HG03097 (cell line): Measurements from ENCODE around the gene MVK.

Experiments used
- ATAC-seq: cut with Tn5 transposase; IDR thresholded peaks from one replicate; pipeline ENCODE4 v1.9.1; 2021; ENCODE audit not compliant: unreplicated experiment, low FRiP score

MVK gene

DNA sequence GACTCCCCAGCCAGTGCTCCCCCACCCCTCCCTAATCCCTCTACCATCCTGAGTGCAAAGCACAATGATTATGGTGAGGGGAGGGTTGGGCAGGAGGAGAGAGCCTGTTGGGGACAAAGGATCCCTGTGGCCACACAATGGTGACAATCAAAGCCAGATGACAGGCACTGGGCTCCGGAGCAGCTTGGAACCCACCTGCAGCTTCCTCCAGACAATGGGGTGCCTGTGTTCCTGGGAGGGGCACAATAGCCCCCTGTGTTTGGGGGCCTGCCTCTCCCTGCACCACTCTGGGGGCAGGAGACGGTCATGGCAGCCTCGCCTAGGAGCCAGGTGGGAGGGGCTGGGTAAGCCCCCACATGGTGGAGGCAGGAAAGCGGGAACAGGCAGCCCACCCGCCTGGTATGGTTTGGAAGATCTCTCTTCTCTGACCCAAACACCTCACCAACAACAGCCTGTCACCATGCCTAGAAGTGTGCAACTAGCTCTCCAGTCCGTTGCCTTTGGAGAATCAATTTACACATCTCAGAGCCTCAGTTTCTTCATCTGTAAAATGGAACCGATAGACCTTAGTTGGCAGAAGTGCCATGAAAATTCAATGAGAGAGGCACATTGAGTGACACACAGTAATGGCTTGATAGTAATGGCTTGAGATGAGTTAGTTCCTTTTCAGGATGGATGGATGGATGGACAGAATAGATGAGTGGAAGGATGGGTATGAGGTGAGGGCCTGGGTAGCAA is 53.0 kb downstream of the MVK start:
- no peak for ATAC-seq

DNA sequence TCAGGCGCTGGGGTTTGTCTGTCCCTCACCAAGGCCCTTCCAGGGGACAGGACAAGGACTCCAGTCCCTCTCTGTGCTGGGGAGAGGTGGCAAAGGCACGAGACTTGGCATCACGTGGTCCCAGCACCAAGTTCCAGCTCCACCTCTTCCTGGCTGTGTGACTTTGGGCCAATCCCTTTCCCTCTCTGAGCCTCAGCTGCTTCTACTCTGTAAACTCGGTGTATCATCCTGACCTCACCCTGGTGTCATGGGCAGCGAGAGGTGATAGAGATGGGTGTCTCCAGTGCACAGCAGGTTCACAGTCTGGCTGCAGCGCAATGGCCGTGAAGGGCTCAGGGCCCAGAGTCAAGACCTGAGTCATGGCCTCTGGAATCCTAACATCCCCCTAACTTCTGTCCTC is 54.0 kb downstream of the MVK start:
- ATAC-seq: no peak

DNA sequence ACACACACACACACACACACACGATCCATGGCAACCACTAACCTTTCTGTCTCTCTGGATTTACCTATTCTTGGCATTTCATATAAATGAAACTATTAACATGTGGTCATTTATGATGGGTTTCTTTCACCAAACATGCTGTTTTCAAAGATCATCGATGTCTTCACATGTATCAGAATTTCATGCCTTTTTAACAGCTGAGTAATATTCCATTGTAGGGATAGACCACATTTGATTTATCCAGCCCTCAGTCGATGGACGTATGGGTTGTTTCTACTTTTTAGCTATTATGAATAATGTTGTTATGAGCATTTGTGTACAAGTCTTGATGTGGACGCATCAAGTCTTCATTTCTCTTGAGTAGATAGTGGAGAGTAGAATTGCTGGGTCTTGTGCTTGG is 56.5 kb downstream of the MVK start:
- no peak for ATAC-seq

DNA sequence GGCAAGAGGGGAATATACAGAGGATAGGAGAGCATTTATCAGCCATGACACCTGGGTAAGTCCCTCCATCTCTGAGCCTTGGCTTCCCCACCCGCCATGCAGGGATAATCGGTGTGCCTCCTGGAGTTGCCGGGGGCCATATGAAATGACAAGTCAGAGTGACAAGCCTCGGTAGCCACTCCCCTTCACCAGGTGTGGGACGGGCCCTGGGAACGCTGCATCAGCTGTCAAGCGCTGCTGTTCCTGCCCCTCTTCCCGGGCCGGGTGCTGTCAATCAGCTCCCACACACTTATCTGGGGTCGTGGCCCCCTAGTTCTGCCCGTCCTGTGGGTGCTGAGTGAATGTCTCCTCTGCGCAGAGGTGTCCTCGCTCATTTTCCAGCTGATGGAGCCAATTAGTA is 57.2 kb downstream of the MVK start:
- no peak for ATAC-seq

DNA sequence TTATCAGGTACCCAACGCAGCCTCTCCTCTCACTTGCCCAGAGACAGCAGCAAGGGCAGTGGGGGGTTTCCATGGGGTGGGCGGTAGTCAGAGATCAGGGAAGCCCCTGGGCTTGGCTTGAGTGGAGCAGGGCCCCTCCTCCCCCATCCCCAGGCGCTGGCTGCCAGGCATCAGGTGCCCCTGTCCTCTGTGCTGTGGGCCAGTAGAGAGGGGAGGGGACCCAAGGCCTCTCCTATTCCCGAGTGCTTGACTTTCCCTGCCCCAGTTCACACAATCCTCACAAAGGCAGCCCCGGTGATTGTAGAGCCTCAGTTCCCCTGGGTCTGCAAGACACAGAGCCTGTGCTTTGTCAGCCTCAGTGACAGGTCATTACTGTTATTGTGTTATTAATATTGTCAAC is 57.7 kb downstream of the MVK start:
- no peak for ATAC-seq

DNA sequence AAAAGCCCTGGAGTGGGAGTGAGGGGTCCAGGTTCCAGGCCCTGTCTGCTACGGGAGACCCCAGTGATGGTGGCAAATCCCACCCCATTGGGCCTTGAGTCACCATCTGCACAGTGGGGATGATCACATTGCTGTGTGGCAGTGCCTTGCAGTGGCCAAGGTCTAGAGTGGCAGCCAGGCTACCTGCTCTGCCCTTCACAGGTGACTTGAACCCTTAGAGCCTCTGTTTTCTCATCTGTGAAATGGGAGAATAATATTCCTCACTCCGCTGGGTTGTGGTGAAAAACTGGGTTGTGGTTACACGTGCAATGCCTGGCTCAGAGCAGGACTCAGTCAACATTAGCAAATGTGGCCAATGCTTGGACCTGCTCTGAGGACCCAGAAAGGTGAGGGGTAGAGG is 58.2 kb downstream of the MVK start:
- no peak for ATAC-seq

DNA sequence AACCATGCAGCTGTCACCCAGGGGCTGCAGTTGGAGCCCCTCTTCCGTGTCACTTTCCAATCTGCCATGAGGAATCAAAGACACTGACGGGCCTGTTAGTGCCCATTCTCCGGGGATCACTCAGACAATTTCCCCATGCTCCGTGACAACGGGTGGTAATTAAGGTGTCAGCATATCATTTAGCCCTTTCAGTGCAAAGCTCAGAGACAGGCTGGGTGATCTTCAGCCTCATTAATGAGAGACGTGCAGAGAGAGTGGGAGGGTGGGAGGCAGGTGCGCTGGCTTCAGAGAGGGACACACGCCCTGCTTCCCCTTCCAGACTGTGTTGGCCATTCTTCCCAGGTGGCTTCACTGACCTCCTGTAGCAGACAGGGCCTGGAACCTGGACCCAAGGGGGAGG is 58.7 kb downstream of the MVK start:
- no peak for ATAC-seq

DNA sequence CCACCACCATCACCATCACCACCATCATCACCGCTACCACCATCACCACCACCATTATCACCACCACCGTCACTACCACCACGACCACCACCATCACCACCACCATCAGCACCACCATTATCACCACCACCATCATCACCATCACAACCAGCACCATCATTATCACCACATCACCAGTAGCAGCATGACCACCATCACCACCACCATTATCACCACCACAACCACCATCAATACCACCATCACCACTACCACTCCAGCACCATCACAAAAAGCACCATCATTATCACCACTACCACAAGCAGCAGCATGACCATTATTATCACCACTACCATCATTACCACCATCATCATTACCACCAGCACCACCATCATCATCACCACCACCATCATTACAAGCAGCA is 62.1 kb downstream of the MVK start:
- ATAC-seq: no peak

DNA sequence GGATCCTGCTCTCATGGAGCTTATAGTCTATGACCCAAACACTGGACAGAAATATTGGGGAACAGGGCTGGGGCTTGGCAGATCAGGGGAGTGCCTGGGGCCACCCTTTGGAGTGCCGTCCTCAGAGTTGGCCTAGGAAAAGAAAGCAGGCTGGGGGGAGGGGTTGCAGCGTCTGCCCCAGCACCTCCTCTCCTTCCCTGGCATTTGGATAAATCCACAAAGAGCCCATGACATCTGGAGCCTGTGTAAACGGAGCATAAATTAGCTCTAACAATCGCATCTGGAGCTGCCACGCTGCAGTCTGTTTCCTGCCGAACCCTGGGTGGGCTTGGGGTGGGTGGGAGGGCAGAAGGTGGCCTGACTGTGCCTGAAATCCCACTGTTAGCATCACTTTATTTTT is 63.8 kb downstream of the MVK start:
- no peak for ATAC-seq

DNA sequence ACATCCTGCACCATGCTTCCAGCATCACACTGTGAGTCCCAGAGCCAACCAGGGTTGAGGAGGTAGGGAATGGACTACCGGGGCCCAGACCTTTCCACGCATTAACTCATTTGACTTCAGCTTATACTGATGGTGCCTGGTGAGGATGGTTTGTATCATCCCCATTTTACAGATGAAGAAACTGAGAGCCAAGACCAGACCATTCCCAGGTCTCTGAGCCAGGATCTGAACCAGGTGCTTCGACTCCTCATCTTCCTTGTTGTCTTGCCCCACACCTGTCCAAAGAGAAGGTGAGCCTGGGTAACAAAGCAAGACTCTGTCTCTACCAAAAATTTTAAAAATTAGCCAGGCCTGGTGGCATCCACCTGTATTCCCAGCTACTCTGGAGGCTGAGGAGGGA is 64.4 kb downstream of the MVK start:
- no peak for ATAC-seq

DNA sequence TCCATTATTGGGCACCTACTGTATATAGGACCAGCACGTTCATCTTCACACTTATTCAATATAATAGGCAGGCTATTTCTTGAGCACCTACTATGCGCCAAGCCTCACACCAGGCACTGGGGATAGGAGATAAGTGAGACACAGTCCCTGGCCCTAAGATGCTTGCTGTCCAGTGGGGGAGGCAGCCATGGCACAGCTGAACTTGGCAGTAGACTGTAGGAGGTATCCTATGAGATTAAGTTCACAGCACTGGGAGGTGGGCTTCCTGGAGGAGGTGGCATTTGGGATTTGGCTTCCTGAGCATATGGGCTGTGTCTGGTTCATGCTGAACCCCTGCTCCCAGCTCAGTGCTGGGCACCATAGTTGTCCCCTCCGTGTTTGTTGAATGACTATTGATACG is 65.1 kb downstream of the MVK start:
- no peak for ATAC-seq

DNA sequence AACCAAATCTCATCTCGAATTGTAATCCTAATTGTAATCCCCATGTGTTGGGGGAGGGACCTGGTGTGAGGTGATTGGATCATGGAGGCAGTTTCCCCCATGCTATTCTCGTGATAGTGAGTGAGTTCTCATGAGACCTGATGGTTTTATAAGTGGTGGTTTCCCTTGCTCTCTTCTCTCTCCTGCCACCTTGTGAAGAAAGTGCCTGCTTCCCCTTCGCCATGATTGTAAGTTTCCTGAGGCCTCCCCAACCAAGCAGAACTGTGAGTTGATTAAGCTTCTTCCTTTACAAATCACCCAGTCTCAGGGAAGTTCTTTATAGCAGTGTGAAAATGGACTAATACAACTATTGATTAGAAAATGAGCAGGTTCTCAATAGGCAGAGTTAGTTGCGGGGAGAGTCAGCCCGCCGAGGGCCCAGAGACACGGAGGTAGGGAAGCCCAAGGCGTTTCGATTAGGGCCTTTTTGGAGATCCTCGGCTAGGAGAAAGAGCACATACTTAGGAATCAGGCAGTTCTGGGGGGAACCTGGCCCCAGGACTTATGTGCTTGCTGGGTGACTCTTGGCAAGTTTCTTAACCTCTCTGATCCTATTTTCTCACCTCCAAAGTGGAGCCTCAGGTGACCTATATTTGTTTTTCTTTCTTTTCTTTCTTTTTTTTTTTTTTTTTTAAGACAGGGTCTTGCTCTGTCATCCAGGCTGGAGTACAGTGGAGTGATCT is 65.7 kb downstream of the MVK start:
- ATAC-seq: no peak

DNA sequence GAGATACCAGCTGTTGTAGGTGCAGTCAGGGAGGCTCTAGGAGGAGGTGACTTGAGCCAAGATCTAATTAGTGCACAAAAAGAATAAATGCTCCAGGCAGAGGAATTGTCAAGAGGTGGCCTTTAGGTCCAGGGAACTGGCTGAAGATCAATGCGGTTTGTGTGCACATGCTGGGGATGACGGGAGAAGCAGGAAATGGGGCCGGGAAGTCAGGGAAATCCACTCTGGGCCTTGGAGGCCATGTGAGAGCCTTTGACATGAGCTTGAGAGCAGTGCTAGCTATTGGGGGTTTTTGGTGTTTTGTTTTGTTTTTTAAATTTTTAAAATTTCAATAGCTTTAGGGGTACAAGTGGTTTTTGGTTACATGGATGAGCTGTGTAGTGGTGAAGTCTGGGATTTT is 67.4 kb downstream of the MVK start:
- ATAC-seq: no peak

DNA sequence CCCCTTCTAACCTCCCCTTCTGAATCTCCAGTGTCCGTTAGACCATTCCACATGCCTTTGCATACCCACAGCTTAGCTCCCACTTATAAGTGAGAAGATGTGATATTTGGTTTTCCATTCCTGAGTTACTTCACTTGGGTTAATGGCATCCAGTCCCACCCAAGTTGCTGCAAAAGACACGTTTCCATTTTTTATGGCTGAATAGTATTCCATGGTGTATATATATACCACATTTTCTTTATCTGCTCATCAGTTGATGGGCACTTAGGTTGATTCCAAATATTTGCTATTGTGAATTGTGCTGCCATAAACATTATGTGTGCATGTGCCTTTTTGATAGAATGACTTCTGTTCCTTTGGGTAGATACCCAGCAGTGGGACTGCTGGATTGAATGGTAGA is 67.8 kb downstream of the MVK start:
- no peak for ATAC-seq

DNA sequence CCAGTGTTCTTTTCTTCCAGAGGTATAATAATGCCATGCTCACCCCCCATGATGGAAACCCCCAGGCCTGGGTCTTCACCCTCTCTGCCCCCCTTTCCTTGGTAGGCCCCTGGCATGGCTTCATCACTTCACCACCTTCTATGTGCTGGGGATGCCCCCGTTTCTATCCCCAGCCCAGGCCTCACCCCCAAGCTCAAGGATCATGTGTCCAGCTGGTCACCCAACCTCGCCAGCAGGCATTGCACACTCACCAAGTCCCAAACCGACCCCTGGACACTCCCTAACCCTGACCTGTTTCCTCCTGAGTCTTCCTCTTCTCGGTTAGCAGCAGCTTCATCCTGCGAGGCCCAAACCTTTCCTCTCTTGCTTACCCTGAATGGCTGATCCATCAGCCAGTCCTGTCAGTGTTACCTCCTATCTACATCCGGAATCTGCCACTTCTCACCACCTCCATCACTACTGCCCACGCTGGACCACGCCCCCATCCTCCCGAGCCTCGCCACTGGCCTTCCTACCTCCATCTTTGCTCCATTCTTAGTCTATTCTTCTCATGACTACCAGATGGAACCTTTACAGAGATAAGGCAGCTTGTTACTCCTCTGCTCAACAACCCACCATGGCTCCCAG is 69.0 kb downstream of the MVK start:
- ATAC-seq: no peak

DNA sequence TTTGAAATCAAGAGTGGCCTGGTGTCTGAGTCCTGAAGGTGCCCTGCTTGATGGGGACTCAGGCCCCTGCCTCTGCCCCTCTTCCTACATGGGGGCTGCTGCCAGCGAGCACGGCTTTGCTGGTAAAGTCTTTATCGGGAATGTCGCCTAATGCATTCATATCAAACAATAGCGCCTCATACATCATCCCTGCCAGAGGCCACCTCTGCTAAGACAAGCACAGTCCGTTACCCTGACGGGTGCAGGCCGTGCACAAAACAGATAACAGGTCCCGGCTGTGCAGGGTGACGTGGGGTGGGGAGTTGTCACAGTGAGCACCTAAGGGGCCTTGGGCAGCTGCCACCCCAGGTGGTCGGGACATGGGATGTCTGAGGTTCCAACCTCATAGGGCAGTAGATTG is 71.6 kb downstream of the MVK start:
- ATAC-seq: no peak

DNA sequence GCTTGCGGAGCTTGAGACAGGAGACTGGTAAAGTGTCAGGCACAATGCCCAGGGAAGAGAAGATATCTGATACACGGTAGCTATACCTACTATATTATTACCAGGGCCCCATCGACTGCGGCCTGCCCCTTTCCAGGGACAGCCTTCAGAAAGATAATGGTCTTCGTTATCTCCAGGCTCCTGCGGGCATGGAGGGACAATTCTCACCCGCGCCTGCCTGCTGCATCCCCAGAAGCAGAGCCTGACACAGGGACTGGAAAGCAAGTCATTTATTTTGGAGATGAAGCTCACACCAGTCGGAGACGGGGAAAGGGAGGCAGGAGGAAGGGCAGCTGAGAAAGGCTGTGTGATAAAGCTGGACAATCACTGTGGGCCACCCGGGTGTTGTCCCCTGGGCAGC is 72.1 kb downstream of the MVK start:
- no peak for ATAC-seq
